Dedifferentiated amniotic fluid mesenchymal stem cell (primary cell): ENCODE measurements around the gene TRIO.

Experiments used
- DNase-seq: peaks from one replicate; pipeline ENCODE4 v3.0.0-alpha.2; 2016; ENCODE audit errors: extremely low spot score

Gene TRIO

DNA sequence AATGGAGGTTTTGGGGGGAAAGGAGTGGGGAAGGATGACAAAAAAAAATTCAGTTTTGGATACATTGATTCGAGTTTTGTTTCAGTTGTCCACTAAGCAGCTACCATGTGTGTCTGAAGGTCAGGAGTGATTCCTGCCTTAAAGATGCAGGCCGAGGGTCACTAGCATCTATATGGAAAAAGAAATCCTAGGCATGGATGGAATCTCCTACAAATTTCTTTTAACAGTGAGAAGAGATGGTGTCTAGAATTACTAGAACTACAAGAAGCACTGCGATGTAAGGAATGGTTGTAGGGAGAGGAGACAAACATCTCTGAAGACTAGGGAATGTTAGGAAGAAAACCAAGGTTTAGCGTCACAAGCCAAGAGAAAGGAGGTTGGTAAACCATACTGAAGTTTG is 19.6 kb upstream of the TRIO start:
- no peak for DNase-seq

- DNase-seq, result no peak
Observed at GRCh38 chr5:14123974-14124482, 19.1 kb upstream of the TRIO start.

DNA sequence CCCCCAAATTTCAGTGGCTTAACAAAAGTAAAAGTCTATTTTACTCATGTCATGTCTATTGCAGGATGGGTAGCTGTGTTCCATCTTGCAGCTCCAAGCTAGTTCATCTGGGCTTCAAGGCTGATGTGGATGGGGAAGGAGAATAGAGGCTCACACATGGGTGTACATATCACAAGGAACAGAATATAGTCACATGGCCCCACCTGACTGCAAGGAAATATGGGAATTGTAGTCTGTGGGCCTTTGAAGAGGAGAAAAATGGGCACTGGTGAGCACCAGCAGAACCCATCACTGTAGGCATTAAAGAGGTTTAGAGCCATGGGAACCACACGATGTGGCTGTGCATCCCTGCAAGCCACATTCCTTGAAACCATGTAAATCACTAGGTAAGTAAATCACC is 17.9 kb upstream of the TRIO start:
- DNase-seq, result no peak

DNA sequence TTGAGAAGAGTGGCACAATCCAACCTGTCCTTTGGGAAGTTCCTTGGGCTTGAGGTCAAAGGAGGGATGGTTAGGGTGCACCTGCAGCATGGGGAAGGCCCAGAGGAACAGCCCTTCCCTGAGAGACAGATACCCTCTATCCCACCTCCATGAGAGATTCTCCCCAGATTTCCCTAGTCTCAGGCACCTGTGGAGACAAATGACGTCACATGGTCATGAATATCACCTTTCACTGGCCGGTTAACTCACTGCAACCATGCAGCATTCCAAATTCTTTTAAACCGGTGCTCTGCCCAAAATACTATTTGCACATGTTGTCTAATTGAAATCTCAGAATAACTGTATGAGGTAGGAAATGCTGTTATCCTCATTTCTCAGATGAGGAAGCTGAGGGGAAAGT is 15.6 kb upstream of the TRIO start:
- DNase-seq, result no peak

GRCh38 chr5:14128079-14128478 is 15.1 kb upstream of the TRIO start:
- no peak for DNase-seq

DNA sequence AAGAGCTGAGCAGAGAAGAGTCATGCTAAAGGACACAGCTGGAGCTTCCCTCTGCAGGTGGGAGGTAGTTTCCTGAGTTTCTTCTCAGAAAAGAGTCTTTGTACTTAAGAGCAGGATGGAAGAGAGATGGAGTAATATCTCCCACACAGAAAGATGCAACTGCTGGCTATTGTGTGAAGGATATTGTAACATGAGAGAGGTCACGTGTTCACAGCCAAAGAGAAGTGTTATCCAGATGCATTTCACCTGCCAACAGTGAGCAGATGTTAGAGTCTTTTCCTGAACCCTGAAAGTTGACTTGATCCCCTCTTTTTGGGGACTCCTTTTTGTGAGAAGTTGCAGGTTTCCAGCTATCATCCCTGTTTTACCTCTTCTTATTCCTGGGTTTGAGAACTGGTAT is 14.0 kb upstream of the TRIO start:
- DNase-seq, result no peak

DNA sequence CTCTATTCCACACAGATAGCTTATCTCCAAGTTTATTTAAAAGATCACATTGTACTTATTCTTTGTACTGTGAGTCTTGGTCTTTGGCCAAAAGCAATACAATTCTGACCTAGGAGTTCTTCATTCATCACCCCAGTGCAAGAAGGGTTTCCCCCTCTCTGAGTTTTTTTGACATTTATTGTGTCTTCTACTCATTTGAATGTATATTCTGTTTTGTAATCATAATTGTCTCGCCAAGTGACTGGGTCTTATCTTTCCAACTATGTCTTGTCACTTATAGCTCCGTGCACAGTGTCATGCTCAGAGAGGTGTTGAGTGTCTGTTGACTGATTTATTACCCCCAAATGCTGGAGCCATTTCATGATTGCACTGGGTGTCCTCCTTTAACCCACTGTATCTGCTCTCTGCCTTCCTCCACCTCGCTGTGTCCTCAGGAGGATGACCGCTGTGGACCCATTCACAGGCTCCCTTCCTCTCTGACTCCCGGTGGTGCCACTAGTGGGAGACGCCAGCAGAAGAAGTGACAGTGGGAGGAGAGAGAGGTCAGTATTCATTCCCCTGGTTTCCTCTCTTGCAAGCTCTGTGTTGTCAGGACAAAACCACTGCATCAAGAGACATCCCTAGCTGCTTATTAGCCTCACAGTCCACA is 11.2 kb upstream of the TRIO start:
- no peak for DNase-seq

DNA sequence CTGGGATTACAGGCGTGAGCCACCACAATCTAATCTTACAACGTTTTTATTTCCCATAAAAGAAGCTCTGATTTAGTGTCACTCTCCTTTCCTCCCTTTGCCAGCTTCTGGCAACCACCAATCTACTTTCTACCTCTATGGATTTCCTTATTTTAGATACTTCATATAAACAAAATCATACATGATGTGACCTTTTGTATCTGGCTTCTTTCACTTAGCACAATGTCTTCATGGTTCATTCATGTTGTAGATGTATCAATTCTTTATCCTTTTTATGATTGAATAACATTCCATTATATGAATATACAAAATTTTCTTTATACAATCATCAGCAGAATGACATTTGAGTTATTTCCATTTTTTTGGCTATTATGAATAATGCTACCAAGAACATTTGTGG is 9.7 kb upstream of the TRIO start:
- no peak for DNase-seq

GRCh38 chr5:14134083-14134482 is 9.1 kb upstream of the TRIO start:
- no peak for DNase-seq

GRCh38 chr5:14134771-14135170 is 8.4 kb upstream of the TRIO start:
- DNase-seq, result no peak

DNA sequence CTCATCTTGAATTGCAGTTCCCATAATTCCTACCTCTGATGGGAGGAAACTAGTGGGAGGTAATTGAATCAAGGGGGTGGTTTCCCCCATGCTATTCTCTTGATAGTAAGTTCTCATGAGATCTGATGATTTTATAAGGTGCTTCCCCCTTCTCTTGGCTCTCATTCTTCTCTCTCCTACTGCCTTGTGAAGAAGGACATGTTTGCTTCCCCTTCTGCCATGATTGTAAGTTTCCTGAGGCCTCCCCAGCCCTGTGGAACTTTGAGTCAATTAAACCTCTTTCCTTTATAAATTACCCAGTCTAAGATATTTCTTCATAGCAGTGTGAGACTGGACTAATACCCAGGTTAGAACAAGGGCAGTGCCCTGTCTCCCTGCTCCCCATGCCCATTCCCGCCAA is 7.5 kb upstream of the TRIO start:
- no peak for DNase-seq

DNA sequence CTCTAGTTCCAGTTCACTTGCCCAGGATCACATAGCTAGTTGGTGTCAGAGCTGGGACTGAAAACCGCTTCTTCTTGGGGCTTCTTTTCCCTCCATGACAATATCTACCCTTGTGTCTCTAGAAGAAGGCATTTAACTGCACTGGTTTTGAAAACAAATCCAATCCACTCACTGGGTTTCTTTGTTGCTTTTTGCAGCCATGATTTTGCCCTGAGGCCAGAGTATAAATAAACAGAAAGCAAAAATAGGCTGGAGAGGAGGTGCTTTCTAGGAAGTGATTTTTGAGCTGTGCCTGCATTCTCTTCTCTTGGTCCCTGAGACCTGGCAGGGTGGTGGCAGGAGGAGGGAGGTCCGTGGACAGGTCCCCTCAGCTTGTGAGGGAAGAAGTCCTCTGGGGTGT is 6.9 kb upstream of the TRIO start:
- DNase-seq, result no peak

DNA sequence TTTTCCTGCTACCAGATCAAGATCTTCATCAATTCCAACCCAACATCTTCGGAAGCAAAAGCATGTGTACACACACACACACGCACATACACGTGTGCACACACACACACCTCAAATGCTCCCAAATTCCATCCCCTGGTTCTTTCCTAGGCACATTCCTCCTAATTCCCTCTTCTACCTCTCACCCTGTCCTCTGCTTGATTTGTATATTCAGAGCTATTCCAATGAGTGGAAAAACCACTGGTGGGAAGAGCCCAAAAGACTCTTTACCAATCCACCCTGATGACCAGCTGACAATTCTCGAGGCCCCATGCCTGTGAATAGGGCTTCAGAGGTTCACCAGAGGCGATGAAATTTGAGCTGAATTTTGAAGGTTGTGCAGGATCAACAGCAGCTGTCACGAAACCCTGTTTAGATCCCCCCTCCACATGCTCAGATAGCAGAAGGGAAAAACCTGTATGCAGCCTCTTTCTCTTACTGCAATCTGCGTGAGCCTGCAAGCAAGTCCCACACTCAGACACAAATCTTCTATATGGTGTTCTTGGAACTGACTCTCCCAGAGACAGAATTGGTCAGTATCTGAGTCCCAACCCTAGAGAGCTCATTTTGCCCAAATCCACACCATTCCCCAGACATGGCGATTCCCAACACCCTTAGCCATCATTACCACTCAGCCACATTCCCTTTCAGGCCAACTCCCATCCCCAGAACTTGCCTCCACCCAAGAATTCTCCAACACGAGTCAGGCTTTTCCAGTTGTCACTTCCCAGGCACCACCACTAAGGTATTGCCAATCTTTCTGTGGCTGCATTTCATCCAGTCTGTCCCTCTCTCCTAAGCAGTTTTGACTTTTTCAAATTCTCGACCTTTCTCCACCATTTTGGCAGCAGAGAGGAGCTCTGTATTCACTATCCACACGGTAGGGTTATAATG is 4.3 kb upstream of the TRIO start:
- no peak for DNase-seq

GRCh38 chr5:14141764-14142163 is 1.4 kb upstream of the TRIO start:
- no peak for DNase-seq

DNA sequence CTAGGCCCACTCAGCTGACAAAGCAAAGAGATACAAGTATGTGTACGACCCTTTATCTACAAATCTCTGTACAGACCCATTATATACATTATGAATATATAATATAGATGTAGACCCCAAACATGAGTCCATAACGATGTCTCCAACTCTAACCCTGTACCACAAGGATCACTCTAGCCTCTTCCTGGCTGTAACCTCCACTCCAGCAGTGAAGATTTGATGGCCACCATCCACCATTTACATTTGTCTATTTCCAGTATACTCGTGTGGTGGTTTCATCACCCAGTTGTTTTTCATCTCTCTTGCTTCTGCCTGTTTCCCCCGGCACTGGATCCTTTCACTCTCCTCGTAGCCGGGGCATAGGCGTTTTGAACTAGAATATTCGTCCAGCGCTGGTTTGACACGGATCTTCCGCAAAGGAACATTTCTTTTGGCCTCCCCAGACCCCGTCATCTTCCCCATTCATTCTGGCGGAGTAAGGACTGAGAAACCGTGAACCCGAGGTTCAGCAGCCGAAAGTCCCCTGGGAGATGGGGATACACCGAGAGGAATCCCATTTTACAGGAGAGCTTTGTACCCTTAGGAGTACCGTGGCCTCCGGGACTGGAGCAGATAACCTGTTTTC is 828 bp upstream of the TRIO start:
- DNase-seq, result no peak

DNA sequence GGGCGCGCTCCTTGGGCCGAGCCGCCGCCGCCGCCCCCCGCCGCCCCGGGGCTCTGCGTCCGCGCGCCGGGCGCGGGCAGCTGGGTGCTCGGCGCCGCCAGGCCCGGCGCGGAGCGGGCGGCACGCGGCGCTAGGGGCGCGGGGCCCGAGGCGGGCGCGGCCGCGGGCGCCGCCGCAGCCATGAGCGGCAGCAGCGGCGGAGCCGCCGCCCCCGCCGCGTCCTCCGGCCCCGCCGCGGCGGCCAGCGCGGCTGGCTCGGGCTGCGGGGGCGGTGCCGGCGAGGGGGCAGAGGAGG is 351 bp downstream of the TRIO start:
- no peak for DNase-seq

- DNase-seq, result no peak
Observed at GRCh38 chr5:14143841-14144585, 871 bp downstream of the TRIO start.

- DNase-seq, result peak; percentile 58
Observed at GRCh38 chr5:14144586-14145434, 1.7 kb downstream of the TRIO start.

DNA sequence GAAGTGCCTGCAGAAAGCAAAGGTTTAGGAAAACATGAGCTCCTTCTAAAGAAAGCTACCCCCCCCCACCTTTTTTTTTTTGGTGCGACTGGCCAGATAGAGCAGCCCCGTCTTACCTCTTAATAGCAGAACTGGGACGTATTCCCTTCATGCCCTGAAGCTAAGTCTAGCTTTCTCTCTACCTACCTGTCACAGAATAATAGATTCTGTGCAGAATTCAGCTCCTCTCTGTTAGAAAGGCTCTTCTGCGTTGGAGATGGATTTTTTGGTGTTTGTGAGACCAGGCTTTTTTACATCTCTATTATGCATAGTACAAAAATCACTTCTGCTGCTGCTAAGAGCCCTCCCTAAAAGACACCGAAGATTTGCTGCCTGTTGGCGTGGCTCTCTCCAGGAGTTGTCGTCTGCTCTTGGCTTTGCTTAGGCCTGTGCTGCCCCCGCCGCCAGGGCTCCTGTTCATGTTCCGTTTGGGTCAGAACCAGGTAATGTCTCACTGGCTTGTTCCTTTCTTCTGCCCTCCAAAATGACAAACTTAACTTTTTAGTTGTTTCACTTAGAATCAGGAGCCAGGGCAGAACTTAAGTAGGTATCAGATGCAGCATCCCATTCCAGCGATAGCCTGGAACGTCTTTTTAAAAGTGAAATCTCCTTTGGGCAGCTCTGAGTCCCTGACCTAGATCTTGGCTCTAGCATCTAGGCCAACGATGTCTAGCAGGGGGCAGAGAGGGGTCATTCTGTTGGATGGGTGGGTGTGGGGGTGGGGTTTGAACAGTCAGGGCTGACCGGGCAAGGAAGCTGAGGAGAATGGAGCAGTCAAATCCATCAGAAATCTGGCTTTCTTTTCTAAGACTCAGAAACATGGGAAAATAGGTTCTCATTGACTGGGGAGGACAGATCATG is 2.5 kb downstream of the TRIO start:
- no peak for DNase-seq

- DNase-seq, result no peak
Observed at GRCh38 chr5:14146725-14147124, 3.6 kb downstream of the TRIO start.
